Measurements from ENCODE around the gene PBX3. TPM values are rescaled to one million over a fixed set of nuclear protein-coding genes. Genes with fewer than 3 reads are reported as not detected.

PBX3 gene
- total and polyA plus RNA-seq, 2 experiments from 2014 or later: 13.4 to 30.9 TPM

DNA sequence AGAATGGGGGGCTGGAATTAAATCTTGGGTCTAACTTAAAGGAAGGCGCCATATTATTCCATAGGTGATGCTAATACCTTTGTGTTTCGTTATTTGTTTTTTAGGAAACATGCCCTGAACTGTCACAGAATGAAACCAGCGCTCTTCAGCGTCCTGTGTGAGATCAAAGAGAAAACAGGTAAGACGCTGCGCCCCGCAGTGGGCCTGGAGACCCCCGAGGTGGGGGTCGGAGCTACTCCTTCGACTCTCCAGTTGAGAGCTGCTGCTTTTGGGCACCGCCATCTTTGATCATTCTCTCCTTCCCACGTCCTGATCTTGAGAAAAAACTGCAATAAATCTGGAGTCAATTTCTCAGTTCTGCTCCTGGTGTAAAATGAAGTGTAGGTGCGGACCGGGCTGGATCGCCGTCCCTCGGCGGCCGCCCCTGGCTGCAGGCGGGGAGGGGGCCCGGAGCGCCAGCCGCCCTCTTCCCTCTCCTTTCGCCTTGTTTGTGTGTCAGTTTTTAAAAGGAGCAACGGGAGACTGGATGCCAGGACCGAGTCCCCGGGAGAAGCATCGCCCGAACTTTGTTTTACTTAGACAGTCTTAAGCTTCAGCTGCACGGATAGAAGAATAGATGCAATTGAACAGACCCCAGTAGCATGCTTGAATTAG, 1.4 kb downstream of the PBX3 start:
- H4K20me1 ChIP-seq (ENCODE audit: insufficient read depth): no peaks in the 10 kb centered on the region
- peak overlapping the region; percentile 40 for H3K27ac ChIP-seq
- H3K27me3 ChIP-seq (replicated peaks; ENCODE audit: insufficient read depth): no peaks in the 10 kb centered on the region
- peaks cover 63% of the 10 kb centered on the region for H3K79me2 ChIP-seq (ENCODE audit: insufficient read depth)
- H3K9ac ChIP-seq: peak overlapping the region; percentile 78
- TF ChIP-seq EZH2 (IDR thresholded peaks at IDR 0.05; ENCODE audit: insufficient read depth, poor library complexity, severe bottlenecking): no peak
- TF ChIP-seq EZH2phosphoT487 (IDR thresholded peaks at IDR 0.05; ENCODE audit: insufficient read depth, low read depth): no peak
- H2AFZ ChIP-seq: peak overlapping the region; percentile 82
- peak overlapping the region; percentile 88 for H3K4me3 ChIP-seq
- H3K9me3 ChIP-seq (ENCODE audit: low read depth): no peaks in the 10 kb centered on the region
- H3F3A ChIP-seq (ENCODE audit: insufficient read depth): peaks cover 23% of the 10 kb centered on the region
- WGBS, 2 experiments (ENCODE audit: low coverage in 1 of 2, low lambda C conversion rate in 2 of 2, missing lambda C conversion rate in 2 of 2): 29 to 41% methylated on average over 30 of the region's 30 CpGs
- peak overlapping the region; percentile 84 for H3K4me2 ChIP-seq (ENCODE audit: unreplicated experiment)
- peaks cover 61% of the 10 kb centered on the region for H3K4me1 ChIP-seq (ENCODE audit: insufficient read depth)
- H3K36me3 ChIP-seq (ENCODE audit: low read depth): no peaks in the 10 kb centered on the region
- DNase-seq: peak; percentile 34
- in situ Hi-C loops (cut with MboI): no loop called here
- no peaks in the 10 kb centered on the region for H3K9me2 ChIP-seq (ENCODE audit: insufficient read depth)

DNA sequence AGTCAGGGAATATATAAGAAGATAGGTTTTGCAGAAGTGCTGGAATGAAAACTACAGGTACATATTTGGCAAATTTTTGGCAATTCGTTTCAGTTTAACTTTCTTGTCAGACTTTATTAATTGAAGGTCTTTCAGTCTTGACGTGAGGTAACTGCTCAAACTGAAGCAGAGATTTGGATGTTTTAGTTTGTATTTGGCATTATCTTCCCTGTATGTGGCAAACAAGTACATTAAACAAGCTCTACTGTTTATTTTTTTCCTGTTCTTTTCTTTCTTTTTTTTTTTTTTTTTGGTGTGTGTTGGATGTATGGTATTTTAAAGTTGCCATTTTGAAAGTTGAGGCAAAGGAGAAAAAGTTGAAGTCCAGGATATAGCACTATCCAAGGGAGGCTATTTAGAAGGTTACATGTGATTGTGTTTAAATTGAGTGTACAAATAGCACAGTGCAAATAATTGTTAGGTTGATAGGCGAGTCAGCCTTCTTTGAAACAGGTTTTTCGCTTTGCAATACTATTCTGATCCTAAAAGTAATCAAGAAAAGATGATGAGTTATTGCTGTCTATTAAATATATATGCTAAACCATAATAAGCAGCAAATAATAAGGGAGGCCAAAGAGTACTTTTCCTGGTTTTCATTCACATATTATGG, 2.2 kb downstream of the PBX3 start:
- Histone ChIP-seq H4K20me1 (ENCODE audit: insufficient read depth) (no peaks in the 10 kb centered on the region), H3K4me3 (peak overlapping the region; percentile 88), H3K79me2 (ENCODE audit: insufficient read depth) (peaks cover 71% of the 10 kb centered on the region), H3K9ac (peak overlapping the region; percentile 78), H3K4me2 (ENCODE audit: unreplicated experiment) (peak overlapping the region; percentile 84), H3K27ac (peak overlapping the region; percentile 40), H2AFZ (peak overlapping the region; percentile 82; the same call in 1 of the 2 replicates), H3K9me3 (ENCODE audit: low read depth) (no peaks in the 10 kb centered on the region), H3K4me1 (ENCODE audit: insufficient read depth) (peaks cover 61% of the 10 kb centered on the region), H3F3A (ENCODE audit: insufficient read depth) (peaks cover 14% of the 10 kb centered on the region), H3K36me3 (ENCODE audit: low read depth) (no peaks in the 10 kb centered on the region), H3K9me2 (ENCODE audit: insufficient read depth) (no peaks in the 10 kb centered on the region), H3K27me3 (replicated peaks; ENCODE audit: insufficient read depth) (no peaks in the 10 kb centered on the region)
- no peak for TF ChIP-seq EZH2 (IDR thresholded peaks at IDR 0.05; ENCODE audit: insufficient read depth, poor library complexity, severe bottlenecking)
- DNase-seq: no peak
- in situ Hi-C loops (cut with MboI): no loop called here
- WGBS, 2 experiments (ENCODE audit: low coverage in 1 of 2, low lambda C conversion rate in 2 of 2, missing lambda C conversion rate in 2 of 2): 57 to 58% methylated on average over 4 of the region's 4 CpGs

DNA sequence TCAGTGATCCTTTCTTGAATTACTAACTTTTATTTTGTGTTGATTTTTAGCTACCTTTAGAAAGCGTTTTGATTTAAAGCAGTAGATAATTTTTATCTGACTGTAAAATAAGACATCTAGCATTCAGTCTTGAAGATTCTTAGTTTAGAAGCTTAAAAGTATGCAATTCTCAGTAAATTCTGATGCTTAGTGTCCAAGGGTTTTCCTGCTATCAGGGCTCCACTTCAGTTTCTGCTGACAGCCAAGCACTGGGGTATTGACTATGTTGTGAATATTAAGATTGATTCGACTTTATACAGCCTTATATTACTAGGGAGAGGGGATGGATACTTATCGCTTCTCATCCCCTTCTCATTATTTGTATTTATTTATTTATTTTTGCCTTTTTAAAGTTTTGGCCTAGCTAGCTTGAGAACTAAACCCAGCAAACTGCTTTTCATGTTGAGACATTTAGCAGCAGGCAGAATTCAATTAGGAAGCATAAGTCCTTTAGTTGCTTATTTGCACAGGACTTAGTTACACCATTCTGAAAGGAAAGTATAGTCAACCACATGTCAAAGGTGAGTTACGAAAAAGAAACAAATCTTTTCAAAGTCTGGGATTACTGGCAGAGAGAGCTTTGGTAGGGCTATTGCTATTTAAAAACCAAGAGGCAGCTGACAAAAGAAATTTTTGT, 2.9 kb downstream of the PBX3 start:
- TF ChIP-seq EZH2phosphoT487 (IDR thresholded peaks at IDR 0.05; ENCODE audit: insufficient read depth, low read depth) (no peak), EZH2 (IDR thresholded peaks at IDR 0.05; ENCODE audit: insufficient read depth, poor library complexity, severe bottlenecking) (no peak)
- Histone ChIP-seq H3K4me3 (peak overlapping the region; percentile 88), H3K27ac (peak overlapping the region; percentile 18), H3K4me2 (ENCODE audit: unreplicated experiment) (peak overlapping the region; percentile 84), H3K9me2 (ENCODE audit: insufficient read depth) (no peaks in the 10 kb centered on the region), H3K4me1 (ENCODE audit: insufficient read depth) (peaks cover 55% of the 10 kb centered on the region), H3K9me3 (ENCODE audit: low read depth) (no peaks in the 10 kb centered on the region), H3F3A (ENCODE audit: insufficient read depth) (peaks cover 8% of the 10 kb centered on the region), H3K27me3 (replicated peaks; ENCODE audit: insufficient read depth) (no peaks in the 10 kb centered on the region), H2AFZ (peak overlapping the region; percentile 82; the same call in 1 of the 2 replicates), H3K36me3 (ENCODE audit: low read depth) (no peaks in the 10 kb centered on the region), H4K20me1 (ENCODE audit: insufficient read depth) (no peaks in the 10 kb centered on the region), H3K79me2 (ENCODE audit: insufficient read depth) (peaks cover 78% of the 10 kb centered on the region), H3K9ac (peak overlapping the region; percentile 78)
- 58 to 60% methylated on average over 4 of the region's 4 CpGs for WGBS, 2 experiments (ENCODE audit: low coverage in 1 of 2, low lambda C conversion rate in 2 of 2, missing lambda C conversion rate in 2 of 2)
- DNase-seq: peak; percentile 27
- in situ Hi-C loops (cut with MboI): no loop called here

DNA sequence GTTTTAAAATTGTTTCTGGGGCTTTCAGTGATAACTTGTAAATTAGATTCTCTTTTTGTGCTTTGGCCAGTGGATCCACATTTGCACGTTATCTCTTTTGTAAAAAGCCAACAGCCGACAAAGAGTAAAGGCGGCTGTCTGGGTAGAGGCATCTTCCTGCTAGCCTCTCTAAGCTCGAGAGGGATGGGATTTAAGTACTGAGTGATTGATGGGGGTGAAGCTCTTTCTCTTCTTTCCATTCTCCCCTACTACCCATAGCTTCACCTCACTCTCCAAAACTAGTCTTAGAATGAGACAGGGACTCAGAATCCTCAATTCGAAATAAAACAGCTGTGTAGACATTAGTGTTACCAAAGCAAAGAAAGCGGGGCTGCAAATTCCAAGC, 3.4 kb downstream of the PBX3 start:
- Histone ChIP-seq H3K4me2 (ENCODE audit: unreplicated experiment) (peak overlapping the region; percentile 84), H3K36me3 (ENCODE audit: low read depth) (no peaks in the 10 kb centered on the region), H3K79me2 (ENCODE audit: insufficient read depth) (peaks cover 83% of the 10 kb centered on the region), H3F3A (ENCODE audit: insufficient read depth) (peaks cover 2% of the 10 kb centered on the region), H4K20me1 (ENCODE audit: insufficient read depth) (no peaks in the 10 kb centered on the region), H3K27ac (peak overlapping the region; percentile 18), H2AFZ (peak overlapping the region; percentile 0; the same call in 1 of the 2 replicates), H3K4me1 (ENCODE audit: insufficient read depth) (peaks cover 50% of the 10 kb centered on the region), H3K27me3 (replicated peaks; ENCODE audit: insufficient read depth) (no peaks in the 10 kb centered on the region), H3K9me3 (ENCODE audit: low read depth) (no peaks in the 10 kb centered on the region), H3K9ac (peak overlapping the region; percentile 78), H3K4me3 (peak overlapping the region; percentile 88), H3K9me2 (ENCODE audit: insufficient read depth) (no peaks in the 10 kb centered on the region)
- peak; percentile 41 for DNase-seq
- in situ Hi-C loops (cut with MboI): no loop called here
- TF ChIP-seq EZH2phosphoT487 (IDR thresholded peaks at IDR 0.05; ENCODE audit: insufficient read depth, low read depth): no peak
- WGBS, 2 experiments (ENCODE audit: low coverage in 1 of 2, low lambda C conversion rate in 2 of 2, missing lambda C conversion rate in 2 of 2): 39 to 51% methylated on average over 6 of the region's 6 CpGs
